GM12874 (cell line): ENCODE measurements around the gene VGF.

Experiments used
- CTCF ChIP-seq: IDR thresholded peaks from 2 replicates; pipeline ENCODE4 v1.5.1; 2011; ENCODE audit warnings: low read depth, mild to moderate bottlenecking, control low read depth, low read length, moderate library complexity; ENCODE audit not compliant: insufficient read depth

VGF gene

GRCh38 chr7:101134399-101134980 lies 30.9 kb downstream of the VGF start:
- no peak for TF ChIP-seq CTCF

- no peak for TF ChIP-seq CTCF
These were observed 31.6 kb downstream of the VGF start for GRCh38 chr7:101133621-101134398.

- no peak for TF ChIP-seq CTCF
These were observed 35.7 kb downstream of the VGF start for GRCh38 chr7:101129603-101130117.

DNA sequence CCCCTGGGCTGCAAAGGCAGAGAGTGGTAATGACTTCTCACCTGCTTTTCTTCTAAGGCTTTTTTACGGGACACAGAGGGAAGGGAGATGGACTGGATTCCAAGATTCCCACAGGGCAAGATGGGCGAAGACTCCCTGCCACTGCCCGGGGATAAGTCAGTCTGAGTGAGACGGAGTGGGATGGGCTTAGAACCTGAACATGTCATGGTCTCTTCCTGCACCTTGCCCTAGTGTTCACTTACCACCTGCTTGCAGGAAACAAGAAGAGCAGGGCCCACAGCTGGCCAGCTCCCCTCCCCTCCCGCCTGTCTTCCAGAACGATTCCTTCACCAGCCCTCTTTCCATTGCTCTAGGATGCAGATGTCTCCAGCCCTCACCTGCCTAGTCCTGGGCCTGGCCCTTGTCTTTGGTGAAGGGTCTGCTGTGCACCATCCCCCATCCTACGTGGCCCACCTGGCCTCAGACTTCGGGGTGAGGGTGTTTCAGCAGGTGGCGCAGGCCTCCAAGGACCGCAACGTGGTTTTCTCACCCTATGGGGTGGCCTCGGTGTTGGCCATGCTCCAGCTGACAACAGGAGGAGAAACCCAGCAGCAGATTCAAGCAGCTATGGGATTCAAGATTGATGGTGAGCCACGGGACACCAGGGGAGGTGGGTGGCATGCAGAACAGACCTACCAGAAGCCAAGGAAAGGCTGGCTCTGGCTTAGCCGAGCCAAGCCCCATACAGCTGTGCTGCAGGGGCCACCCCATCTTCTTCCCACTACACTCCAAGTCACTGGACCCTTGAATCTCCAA lies 37.1 kb downstream of the VGF start:
- TF ChIP-seq CTCF, result no peak

DNA sequence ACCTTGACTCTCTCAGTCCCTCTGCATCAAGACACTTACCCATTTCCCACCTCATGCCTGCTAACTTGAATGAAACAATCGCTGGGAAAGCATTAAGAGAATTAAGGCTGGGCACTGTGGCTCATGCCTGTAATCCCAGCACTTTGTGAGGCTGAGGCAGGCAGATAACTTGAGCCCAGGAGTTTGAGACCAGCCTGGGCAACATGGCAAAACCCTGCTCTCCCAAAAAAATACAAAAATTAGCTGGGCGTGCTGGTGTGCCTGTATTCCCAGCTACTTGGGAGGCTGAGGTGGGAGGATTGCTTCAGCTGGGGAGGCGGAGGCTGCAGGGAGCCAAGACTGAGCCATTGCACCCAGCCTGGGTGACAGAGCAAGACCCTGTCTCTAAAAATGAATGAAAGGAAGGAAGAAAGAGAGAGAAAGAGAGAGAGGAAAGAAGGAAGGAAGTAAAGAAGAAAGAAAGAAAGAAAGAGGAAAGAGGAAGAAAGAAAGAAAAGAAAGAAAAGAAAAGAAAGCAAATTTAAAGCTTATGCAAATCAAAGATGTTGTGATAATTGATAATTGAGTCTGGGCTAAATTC lies 37.8 kb downstream of the VGF start:
- no peak for TF ChIP-seq CTCF

DNA sequence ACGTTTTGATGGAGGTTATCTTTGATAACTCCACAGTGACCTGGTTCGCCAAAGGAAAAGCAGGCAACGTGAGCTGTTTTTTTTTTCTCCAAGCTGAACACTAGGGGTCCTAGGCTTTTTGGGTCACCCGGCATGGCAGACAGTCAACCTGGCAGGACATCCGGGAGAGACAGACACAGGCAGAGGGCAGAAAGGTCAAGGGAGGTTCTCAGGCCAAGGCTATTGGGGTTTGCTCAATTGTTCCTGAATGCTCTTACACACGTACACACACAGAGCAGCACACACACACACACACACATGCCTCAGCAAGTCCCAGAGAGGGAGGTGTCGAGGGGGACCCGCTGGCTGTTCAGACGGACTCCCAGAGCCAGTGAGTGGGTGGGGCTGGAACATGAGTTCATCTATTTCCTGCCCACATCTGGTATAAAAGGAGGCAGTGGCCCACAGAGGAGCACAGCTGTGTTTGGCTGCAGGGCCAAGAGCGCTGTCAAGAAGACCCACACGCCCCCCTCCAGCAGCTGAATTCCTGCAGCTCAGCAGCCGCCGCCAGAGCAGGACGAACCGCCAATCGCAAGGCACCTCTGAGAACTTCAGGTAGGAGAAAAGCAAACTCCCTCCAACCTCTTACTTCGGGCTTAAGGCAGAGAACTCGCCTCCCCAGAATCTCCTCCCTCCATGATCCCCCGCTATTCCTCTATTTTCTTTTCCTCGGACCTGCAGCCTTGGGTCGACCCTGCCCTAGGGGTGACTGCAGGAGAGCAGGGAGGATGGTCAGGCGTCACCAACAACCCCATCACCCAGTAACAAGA lies 38.5 kb downstream of the VGF start, which contains the start of gene SERPINE1:
Gene SERPINE1, plus strand, starts transcription at position 454 of the 809 bp plus-strand sequence. CDS start 1,290 bp downstream, outside the sequence.
- peak; percentile 31; the same call in 1 of the 2 replicates for TF ChIP-seq CTCF
